ENCODE results near the gene PAX7.
"Not testable (repeated sequence)": the region's sequence is repeated elsewhere in the genome, so short reads cannot be mapped to it uniquely, and the experiment has no call there.

PAX7 gene

GRCh38 chr1:18724801-18725200 lies 94.2 kb downstream of the PAX7 start:
- in situ Hi-C loops (cut with MboI; ENCODE audit: low sequenced_read_pairs), result no loop called here

GRCh38 chr1:18725231-18725895 lies 94.7 kb downstream of the PAX7 start:
- in situ Hi-C loops (cut with MboI; ENCODE audit: low sequenced_read_pairs), result no loop called here

- in situ Hi-C loops (cut with MboI; ENCODE audit: low sequenced_read_pairs), result no loop called here
These were observed 95.7 kb downstream of the PAX7 start for GRCh38 chr1:18726368-18726767.

- in situ Hi-C loops (cut with MboI; ENCODE audit: low sequenced_read_pairs), result no loop called here
These were observed 97.3 kb downstream of the PAX7 start for GRCh38 chr1:18727956-18728355.

GRCh38 chr1:18730321-18730720 lies 99.7 kb downstream of the PAX7 start:
- in situ Hi-C loops (cut with MboI; ENCODE audit: low sequenced_read_pairs), result no loop called here

GRCh38 chr1:18731148-18731547 lies 100.5 kb downstream of the PAX7 start:
- in situ Hi-C loops (cut with MboI; ENCODE audit: low sequenced_read_pairs), result no loop called here

GRCh38 chr1:18731591-18732235 lies 101.1 kb downstream of the PAX7 start:
- in situ Hi-C loops (cut with MboI; ENCODE audit: low sequenced_read_pairs), result no loop called here

GRCh38 chr1:18732686-18733085 lies 102.0 kb downstream of the PAX7 start:
- in situ Hi-C loops (cut with MboI; ENCODE audit: low sequenced_read_pairs), result no loop called here

GRCh38 chr1:18734001-18734400 lies 103.4 kb downstream of the PAX7 start:
- in situ Hi-C loops (cut with MboI; ENCODE audit: low sequenced_read_pairs), result no loop called here

GRCh38 chr1:18734461-18735223 lies 104.0 kb downstream of the PAX7 start:
- in situ Hi-C loops (cut with MboI; ENCODE audit: low sequenced_read_pairs), result no loop called here

- in situ Hi-C loops (cut with MboI; ENCODE audit: low sequenced_read_pairs), result no loop called here
These were observed 104.8 kb downstream of the PAX7 start for GRCh38 chr1:18735224-18735997.

GRCh38 chr1:18736958-18737357 lies 106.3 kb downstream of the PAX7 start:
- in situ Hi-C loops (cut with MboI; ENCODE audit: low sequenced_read_pairs), result no loop called here

- in situ Hi-C loops (cut with MboI; ENCODE audit: low sequenced_read_pairs), result no loop called here
These were observed 107.5 kb downstream of the PAX7 start for GRCh38 chr1:18738126-18738525.

GRCh38 chr1:18738617-18739016 lies 108.0 kb downstream of the PAX7 start:
- in situ Hi-C loops (cut with MboI; ENCODE audit: low sequenced_read_pairs), result no loop called here

GRCh38 chr1:18739408-18739807 lies 108.8 kb downstream of the PAX7 start:
- in situ Hi-C loops (cut with MboI; ENCODE audit: low sequenced_read_pairs), result no loop called here

- in situ Hi-C loops (cut with MboI; ENCODE audit: low sequenced_read_pairs), result no loop called here
These were observed 109.3 kb downstream of the PAX7 start for GRCh38 chr1:18739897-18740296.

GRCh38 chr1:18740617-18741016 lies 110.0 kb downstream of the PAX7 start:
- in situ Hi-C loops (cut with MboI; ENCODE audit: low sequenced_read_pairs), result no loop called here

GRCh38 chr1:18743233-18743632 lies 112.6 kb downstream of the PAX7 start:
- in situ Hi-C loops (cut with MboI; ENCODE audit: low sequenced_read_pairs), result no loop called here

GRCh38 chr1:18744381-18744780 lies 113.7 kb downstream of the PAX7 start:
- in situ Hi-C loops (cut with MboI; ENCODE audit: low sequenced_read_pairs), result not testable (repeated sequence)

- in situ Hi-C loops (cut with MboI; ENCODE audit: low sequenced_read_pairs), result no loop called here
These were observed 116.3 kb downstream of the PAX7 start for GRCh38 chr1:18746981-18747380.

GRCh38 chr1:18747671-18748070 lies 117.0 kb downstream of the PAX7 start:
- in situ Hi-C loops (cut with MboI; ENCODE audit: low sequenced_read_pairs), result no loop called here

Data from HL-60/S4 treated with phorbol 12-myristate 13-acetate at 8.2 ng/mL for 4 days and 3 days (cell line).